ENCODE data around the gene VKORC1L1. TPM values are rescaled to one million over a fixed set of nuclear protein-coding genes. Genes with fewer than 3 reads are reported as not detected.

The VKORC1L1 gene
- total RNA-seq, 1 experiment from 2014 or later = 30.9 TPM

- Histone ChIP-seq H3K9me2 (ENCODE audit: insufficient read depth) (no peaks in the 10 kb centered on the region), H3K9ac (ENCODE audit: low read length) (no peak overlapping the region), H3K4me3 (replicated peaks in 1 of 2; ENCODE audit: low read depth in 1 of 2, low read length in 2 of 2) (no peak overlapping the region), H2AFZ (ENCODE audit: low read depth, low read length, poor library complexity, severe bottlenecking) (no peak overlapping the region), H3K27me3 (ENCODE audit: insufficient read depth, low read length) (no peaks in the 10 kb centered on the region), H3K79me2 (ENCODE audit: insufficient read depth, low read length) (no peaks in the 10 kb centered on the region; the same call in 1 of the 2 replicates), H4K20me1 (ENCODE audit: insufficient read depth) (0 out of 2 replicates have a peak, but pooled peaks cover 4% of the 10 kb centered on the region), H3K4me2 (ENCODE audit: low read length) (no peak overlapping the region), H3K9me3 (ENCODE audit: control insufficient read depth in 1 of 2, insufficient read depth in 1 of 2, low read depth in 1 of 2, low read length in 2 of 2) (no peaks in the 10 kb centered on the region), H3K4me1 (ENCODE audit: control insufficient read depth in 1 of 2, insufficient read depth in 2 of 2, low read length in 2 of 2) (no peaks in the 10 kb centered on the region), H3K36me3 (ENCODE audit: control insufficient read depth in 1 of 2, insufficient read depth in 2 of 2, low read length in 2 of 2) (peaks cover 3 to 7% of the 10 kb centered on the region in 2 experiments; a peak in 2 of 4 replicates), H3K27ac (ENCODE audit: low read depth, low read length) (no peak overlapping the region)
- ChIA-PET POLR2A (no interaction called here), CTCF (no interaction called here), RAD21 (ENCODE audit: low non-redundant PET in 1 of 2, low total read pairs in 2 of 2, uncharacterized antibody in 2 of 2, unreplicated experiment in 2 of 2) (no interaction called here)
- ATAC-seq (no peak), DNase-seq (ENCODE audit: low read depth, low spot score) (no peak)
- intact Hi-C loops (cut with micrococcal nuclease) = no loop called here
- no TSS peak for BruUV-seq (replicated peaks)
- TF ChIP-seq, protein P1, sequence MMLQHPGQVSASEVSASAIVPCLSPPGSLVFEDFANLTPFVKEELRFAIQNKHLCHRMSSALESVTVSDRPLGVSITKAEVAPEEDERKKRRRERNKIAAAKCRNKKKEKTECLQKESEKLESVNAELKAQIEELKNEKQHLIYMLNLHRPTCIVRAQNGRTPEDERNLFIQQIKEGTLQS (IDR thresholded peaks at IDR 0.05) = no peak
- no peak for TF ChIP-seq SRF (IDR thresholded peaks at IDR 0.05; ENCODE audit: low read depth)
- TF ChIP-seq CTCF (IDR thresholded peaks at IDR 0.05 in 2 of 3, conservative IDR thresholded peaks at IDR 0.05 in 1 of 3; ENCODE audit: borderline replicate concordance in 1 of 3, insufficient read depth in 1 of 3, low read depth in 2 of 3, low read length in 2 of 3) = no peak
- no peak for TF ChIP-seq REST (IDR thresholded peaks at IDR 0.05; ENCODE audit: low read depth)
- TF ChIP-seq YY1 (IDR thresholded peaks at IDR 0.05; ENCODE audit: extremely low read depth, insufficient replicate concordance, low read depth, low read length) = no peak
These were observed 79.1 kb downstream of the VKORC1L1 start for GRCh38 chr7:65951837-65952578.

All from HCT116 (cell line).